Fibroblast of lung (primary cell): Measurements from ENCODE around the gene ONECUT2.

Source experiments
- EZH2 ChIP-seq: IDR thresholded peaks from 2 replicates; pipeline ENCODE4 v1.5.1; 2012; ENCODE audit warnings: low read length, control low read depth, mild to moderate bottlenecking; ENCODE audit errors: missing control alignments
- TF ChIP-seq, protein P1 (sequence below), 2 donors: IDR thresholded peaks in 1 of 2; conservative IDR thresholded peaks in 1 of 2; 1 replicate in 1 of 2; 2 replicates in 1 of 2; pipeline ENCODE4 v1.5.1; 2011 to 2012; ENCODE audit warnings: low read length in 2 of 2, control low read depth in 1 of 2, inconsistent platforms in 1 of 2, low read depth in 1 of 2, mild to moderate bottlenecking in 1 of 2

DNA sequence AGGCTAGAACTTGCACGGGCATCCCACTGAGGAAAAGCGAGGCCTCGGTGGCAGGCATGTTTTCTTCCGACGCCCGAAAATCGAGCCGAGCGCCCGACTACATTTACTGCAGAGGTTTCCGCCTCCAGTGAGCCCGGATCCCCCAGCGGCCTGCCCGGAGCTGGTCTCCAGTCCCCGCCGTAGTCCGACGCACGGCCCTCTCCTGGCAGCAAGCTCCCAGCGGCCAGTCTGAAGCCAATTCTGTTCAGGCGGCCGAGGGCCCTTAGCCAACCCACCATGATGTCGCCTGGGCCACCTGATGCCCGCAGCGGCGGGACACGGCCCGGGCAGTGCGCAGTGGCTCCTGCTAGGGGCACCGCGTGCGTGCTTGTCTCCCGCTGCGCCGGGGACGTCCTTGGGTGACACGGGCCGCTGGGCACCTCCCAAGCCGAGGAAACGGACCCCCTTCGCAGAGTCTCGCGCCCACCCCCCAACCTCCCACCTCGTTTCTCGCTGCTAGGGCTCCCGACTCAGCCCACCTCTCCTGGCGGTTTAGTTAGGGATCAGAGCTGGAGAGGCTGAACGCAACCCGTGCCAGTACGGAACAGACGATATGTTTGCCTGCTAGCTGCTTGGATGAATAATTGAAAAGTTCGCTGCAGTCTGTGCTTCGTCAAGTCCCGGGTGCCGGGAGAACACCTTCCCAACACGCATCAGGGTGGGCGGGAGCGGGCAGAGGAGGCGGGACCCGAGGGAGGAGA, 5.3 kb downstream of the ONECUT2 start:
- TF ChIP-seq, protein P1, sequence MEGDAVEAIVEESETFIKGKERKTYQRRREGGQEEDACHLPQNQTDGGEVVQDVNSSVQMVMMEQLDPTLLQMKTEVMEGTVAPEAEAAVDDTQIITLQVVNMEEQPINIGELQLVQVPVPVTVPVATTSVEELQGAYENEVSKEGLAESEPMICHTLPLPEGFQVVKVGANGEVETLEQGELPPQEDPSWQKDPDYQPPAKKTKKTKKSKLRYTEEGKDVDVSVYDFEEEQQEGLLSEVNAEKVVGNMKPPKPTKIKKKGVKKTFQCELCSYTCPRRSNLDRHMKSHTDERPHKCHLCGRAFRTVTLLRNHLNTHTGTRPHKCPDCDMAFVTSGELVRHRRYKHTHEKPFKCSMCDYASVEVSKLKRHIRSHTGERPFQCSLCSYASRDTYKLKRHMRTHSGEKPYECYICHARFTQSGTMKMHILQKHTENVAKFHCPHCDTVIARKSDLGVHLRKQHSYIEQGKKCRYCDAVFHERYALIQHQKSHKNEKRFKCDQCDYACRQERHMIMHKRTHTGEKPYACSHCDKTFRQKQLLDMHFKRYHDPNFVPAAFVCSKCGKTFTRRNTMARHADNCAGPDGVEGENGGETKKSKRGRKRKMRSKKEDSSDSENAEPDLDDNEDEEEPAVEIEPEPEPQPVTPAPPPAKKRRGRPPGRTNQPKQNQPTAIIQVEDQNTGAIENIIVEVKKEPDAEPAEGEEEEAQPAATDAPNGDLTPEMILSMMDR (conservative IDR thresholded peaks at IDR 0.05 in 1 of 2, IDR thresholded peaks at IDR 0.05 in 1 of 2; ENCODE audit: low read depth in 1 of 2, low read length in 2 of 2) = no peak
- peak; percentile 36 for TF ChIP-seq EZH2
